SK-N-MC (cell line): ENCODE data around the gene GALNT8.

Experiments
- DNase-seq: peaks from one replicate; pipeline ENCODE4 v3.0.0-alpha.2; 2011; ENCODE audit warnings: low read depth, low spot score
- H3K27ac ChIP-seq: fragments of 200-600 bp; sonication (generic); 2 replicates; pipeline ENCODE4 v1.5.1; 2016; ENCODE audit warnings: mixed run types
- H3K36me3 ChIP-seq: fragments of 200-600 bp; sonication (generic); 2 replicates; pipeline ENCODE4 v1.6.1; 2017; ENCODE audit warnings: antibody characterized with exemption, low read length, mixed read lengths; ENCODE audit not compliant: insufficient read depth
- H3K4me3 ChIP-seq: fragments of 200-600 bp; sonication (generic); 2 replicates; pipeline ENCODE4 v1.5.1; 2016
- H3K9ac ChIP-seq: fragments of 200-600 bp; sonication (generic); 2 replicates; pipeline ENCODE4 v1.8.0; 2017; ENCODE audit warnings: mixed run types, mixed read lengths; ENCODE audit not compliant: insufficient read length
- H3K9me3 ChIP-seq: fragments of 200-600 bp; sonication (generic); 2 replicates; pipeline ENCODE4 v1.6.1; 2017; ENCODE audit warnings: low read depth, mild to moderate bottlenecking, antibody characterized with exemption, low read length, moderate library complexity, mixed read lengths
- EZH2 ChIP-seq: fragments of 200-600 bp; sonication (generic); IDR thresholded peaks from one replicate; pipeline ENCODE4 v1.6.1; 2017; ENCODE audit warnings: antibody characterized with exemption
- FOXP2 ChIP-seq: optimal IDR thresholded peaks from 2 replicates; pipeline ENCODE3; 2011; ENCODE audit warnings: mild to moderate bottlenecking, moderate library complexity; ENCODE audit not compliant: insufficient read depth; ENCODE audit errors: extremely low read length, control extremely low read depth
- POLR2AphosphoS5 ChIP-seq: IDR thresholded peaks from 2 replicates; pipeline ENCODE4 v1.6.1; 2012; ENCODE audit warnings: mild to moderate bottlenecking, low read depth, low read length, borderline replicate concordance

The GALNT8 gene, protein sequence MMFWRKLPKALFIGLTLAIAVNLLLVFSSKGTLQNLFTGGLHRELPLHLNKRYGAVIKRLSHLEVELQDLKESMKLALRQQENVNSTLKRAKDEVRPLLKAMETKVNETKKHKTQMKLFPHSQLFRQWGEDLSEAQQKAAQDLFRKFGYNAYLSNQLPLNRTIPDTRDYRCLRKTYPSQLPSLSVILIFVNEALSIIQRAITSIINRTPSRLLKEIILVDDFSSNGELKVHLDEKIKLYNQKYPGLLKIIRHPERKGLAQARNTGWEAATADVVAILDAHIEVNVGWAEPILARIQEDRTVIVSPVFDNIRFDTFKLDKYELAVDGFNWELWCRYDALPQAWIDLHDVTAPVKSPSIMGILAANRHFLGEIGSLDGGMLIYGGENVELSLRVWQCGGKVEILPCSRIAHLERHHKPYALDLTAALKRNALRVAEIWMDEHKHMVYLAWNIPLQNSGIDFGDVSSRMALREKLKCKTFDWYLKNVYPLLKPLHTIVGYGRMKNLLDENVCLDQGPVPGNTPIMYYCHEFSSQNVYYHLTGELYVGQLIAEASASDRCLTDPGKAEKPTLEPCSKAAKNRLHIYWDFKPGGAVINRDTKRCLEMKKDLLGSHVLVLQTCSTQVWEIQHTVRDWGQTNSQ

DNA sequence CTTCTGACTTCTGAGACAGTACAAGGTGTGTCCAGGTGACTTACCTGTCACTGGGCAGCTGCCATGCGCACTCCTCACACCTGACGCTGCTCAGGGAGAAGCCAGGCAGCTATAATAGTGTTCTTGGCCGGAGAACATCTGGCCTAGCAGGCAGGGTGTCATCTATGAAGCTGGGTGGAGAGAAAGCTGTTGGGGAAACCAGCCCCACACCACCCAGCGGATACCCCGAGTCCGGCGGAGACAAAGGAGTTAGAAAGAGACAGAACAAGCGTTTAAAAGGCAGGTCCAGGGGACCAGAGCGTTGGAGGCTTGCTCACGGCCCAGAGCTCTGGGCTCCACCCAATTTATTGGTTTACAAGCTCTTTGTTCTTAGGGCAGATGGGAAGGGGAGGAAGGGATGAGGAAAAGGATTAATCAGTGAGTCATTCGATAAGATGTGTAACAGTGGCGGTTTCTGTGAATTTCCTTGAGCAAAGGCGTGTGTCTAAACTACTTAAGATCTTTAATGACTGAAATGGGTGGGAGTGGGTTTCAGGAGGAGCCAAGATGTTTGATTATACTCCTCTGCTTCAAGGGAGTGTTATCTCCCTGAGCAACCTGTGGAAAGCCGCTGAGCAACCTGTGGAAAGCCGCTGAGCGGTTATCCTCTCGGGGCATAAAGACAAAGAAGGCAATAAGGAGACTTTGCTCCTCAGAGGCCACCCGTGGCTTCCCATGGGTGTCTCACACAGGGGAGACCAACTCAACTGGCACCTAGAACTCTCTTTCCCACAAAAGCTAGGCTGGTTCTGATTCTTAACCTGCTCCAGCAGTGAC lies at the start of gene GALNT8:
GALNT8 (plus strand) TSS at position 580 of the 816 bp plus-strand sequence. CDS start 278 bp downstream, outside the sequence.
- no peak within 1 kb of the TSS for H3K27ac ChIP-seq
- H3K9me3 ChIP-seq = no peaks in the 10 kb centered on the region
- DNase-seq = no peak
- H3K36me3 ChIP-seq = no peaks in the 10 kb centered on the region
- H3K9ac ChIP-seq = no peak within 1 kb of the TSS
- no peak for TF ChIP-seq EZH2
- no peak for TF ChIP-seq FOXP2
- TF ChIP-seq POLR2AphosphoS5 = no peak
- H3K4me3 ChIP-seq = no peak within 1 kb of the TSS

DNA sequence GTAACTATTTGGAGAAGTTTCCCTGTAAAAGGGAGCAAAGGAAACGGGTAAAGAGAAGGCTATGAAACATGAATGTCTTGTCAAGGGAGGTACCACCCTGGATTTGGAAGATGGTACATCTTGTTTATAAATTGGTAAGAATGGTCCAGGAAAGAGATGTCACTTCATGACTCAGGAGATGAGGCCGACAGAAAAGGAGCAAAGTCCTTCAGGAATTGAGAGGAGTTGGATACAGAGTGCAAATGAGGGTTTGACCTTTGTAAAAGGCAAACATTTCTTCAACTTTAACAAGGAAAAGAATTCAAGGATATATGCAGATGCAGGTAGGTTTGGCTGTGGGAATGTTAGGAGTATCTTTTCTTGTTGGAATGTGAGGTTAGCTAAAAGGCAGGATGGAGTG lies 40.5 kb upstream of the GALNT8 start:
- no peak for DNase-seq
- H3K4me3 ChIP-seq = no peak overlapping the region
- no peak overlapping the region for H3K27ac ChIP-seq
- TF ChIP-seq FOXP2 (no peak), POLR2AphosphoS5 (no peak), EZH2 (no peak)
- no peaks in the 10 kb centered on the region for H3K9me3 ChIP-seq
- H3K9ac ChIP-seq = no peak overlapping the region
- peaks cover 27% of the 10 kb centered on the region for H3K36me3 ChIP-seq

DNA sequence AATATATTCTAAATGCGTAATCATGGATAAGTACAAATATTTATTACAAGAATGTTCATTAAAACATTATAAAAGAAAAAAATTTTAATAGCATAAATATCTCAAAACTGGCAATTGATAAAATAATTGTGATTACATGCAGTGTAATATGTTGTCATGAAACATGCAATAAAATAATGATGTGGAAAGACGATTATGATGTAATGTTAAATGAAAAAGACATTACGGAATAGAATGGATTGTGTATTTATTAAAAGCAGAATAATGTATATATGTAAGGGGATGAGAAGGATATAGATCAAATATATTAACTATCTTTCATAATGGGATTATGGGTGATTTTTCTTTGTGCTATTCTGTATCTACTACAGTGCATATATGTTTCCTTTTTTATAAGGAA lies 38.5 kb upstream of the GALNT8 start:
- H3K36me3 ChIP-seq = peaks cover 44% of the 10 kb centered on the region
- no peak for TF ChIP-seq EZH2
- TF ChIP-seq POLR2AphosphoS5 = no peak
- TF ChIP-seq FOXP2 = no peak

DNA sequence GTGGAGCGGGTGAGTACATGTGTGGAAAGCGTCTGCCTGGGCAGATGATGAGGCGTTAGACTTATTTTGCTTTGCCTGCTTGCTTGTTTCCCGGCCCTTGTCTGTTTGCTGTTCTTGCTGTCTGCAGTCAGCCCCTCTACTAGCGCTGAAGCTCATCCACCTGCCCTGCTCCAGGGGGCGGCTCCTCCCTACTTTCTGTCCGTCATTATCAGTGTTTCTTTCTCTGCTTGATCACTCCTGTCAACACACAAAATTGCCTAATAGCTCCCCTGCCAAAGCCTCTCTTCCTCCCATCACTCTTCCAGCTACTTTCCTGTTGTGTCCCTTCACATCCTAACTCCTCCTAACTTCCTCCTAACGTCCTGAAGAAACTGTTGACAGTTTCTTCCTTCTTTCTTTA lies 34.9 kb upstream of the GALNT8 start:
- H3K4me3 ChIP-seq = no peak overlapping the region
- no peak overlapping the region for H3K27ac ChIP-seq
- H3K9ac ChIP-seq = no peak overlapping the region
- no peak for TF ChIP-seq POLR2AphosphoS5
- TF ChIP-seq EZH2 = no peak
- no peak for TF ChIP-seq FOXP2
- peaks cover 46% of the 10 kb centered on the region for H3K36me3 ChIP-seq
- H3K9me3 ChIP-seq = no peaks in the 10 kb centered on the region
- no peak for DNase-seq

More for the DNA sequence above, 38.5 kb upstream of the GALNT8 start:
- no peak for DNase-seq
- Histone ChIP-seq H3K4me3 (no peak overlapping the region), H3K9me3 (no peaks in the 10 kb centered on the region), H3K27ac (no peak overlapping the region), H3K9ac (no peak overlapping the region)

DNA sequence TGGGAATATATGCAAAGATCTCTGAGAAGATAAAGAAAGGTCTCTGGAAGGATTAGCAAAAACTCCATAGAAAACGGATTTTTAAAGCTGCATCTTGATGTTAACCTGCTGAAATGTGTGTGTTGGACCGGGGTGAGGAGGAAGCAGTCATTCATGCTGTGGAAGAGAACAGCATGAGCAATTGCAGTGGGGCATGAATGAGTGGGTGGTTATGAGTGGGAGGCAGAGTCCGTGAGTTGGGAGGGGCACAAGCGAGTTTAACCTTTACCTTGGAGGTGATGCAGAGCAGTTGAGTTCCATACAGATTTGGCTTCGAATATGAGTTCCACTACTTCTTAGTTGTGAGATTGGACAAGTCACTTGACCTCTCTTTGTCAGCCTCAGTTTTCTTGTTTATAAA lies 29.4 kb upstream of the GALNT8 start:
- no peak overlapping the region for H3K4me3 ChIP-seq
- no peak overlapping the region for H3K9ac ChIP-seq
- no peak for DNase-seq
- H3K27ac ChIP-seq = no peak overlapping the region
- peaks cover 9% of the 10 kb centered on the region for H3K36me3 ChIP-seq
- TF ChIP-seq FOXP2 = no peak
- no peak for TF ChIP-seq EZH2
- TF ChIP-seq POLR2AphosphoS5 = no peak
- H3K9me3 ChIP-seq = no peaks in the 10 kb centered on the region

DNA sequence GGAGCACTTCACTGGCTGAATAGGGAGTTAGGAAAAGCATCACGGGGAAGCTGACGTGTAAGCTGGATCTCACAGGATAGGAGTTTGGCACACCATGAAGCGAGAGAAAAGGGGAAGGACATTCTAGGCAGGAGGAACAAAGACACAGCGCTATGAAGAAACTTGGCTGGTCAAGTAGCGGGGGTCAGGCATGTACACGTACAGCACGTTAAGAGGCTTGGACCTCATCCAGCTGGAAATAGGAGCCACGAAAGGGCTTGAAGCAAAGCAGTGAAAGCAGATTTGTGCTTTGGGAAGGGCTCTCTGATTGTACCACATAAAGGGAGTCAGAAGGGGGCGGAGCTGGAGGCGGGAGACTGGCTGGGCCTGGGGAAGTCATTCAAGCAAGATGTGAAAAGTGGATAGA lies 19.6 kb upstream of the GALNT8 start:
- no peak for DNase-seq
- H3K36me3 ChIP-seq = no peaks in the 10 kb centered on the region
- H3K9ac ChIP-seq = no peak overlapping the region
- H3K9me3 ChIP-seq = no peaks in the 10 kb centered on the region
- H3K4me3 ChIP-seq = no peak overlapping the region
- H3K27ac ChIP-seq = no peak overlapping the region
- TF ChIP-seq EZH2 (no peak), POLR2AphosphoS5 (no peak), FOXP2 (no peak)

DNA sequence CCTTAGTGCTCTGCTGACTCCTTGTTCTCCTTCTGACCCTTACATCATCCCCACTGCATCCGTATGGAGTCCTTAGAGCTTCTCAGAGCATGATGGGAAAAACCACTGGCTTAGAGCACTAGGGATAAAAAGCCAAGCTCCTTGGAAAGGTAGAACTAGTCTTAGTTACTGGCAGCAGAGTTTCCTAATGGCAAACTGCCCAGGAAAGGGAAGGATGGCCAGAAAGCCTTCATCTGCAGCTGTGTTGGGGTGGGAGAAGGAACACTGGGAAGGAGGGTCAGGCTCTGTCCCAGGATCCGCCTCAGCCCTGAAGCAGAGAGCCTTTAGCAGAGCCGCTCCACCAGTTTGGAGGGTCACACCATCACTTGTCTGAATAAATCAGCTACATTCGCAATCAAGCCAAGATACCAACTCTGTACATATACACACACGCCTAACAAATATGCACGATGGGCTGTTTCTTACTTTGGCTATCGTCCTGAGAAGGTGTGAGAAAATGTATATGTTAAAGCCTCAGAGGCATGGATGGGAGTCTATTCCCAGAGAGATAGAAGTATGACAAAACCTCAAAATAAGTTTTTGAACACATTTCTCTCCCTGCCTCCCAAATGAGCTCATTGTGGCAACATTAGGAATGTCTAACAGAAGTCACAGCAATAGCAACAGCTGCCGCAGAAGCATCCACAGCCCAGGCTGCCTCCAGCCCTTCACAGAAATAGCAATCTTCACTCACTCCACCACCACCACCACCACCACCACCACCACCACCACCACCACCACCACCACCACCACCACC lies 18.6 kb upstream of the GALNT8 start:
- Histone ChIP-seq H3K4me3 (no peak overlapping the region), H3K27ac (no peak overlapping the region), H3K36me3 (no peaks in the 10 kb centered on the region), H3K9me3 (no peaks in the 10 kb centered on the region), H3K9ac (no peak overlapping the region)
- no peak for DNase-seq
- TF ChIP-seq POLR2AphosphoS5 = no peak
